Neural cell (in vitro differentiated cells): ENCODE data around the gene C9orf43.

Experiments used
- EP300 ChIP-seq: fragments of 450-650 bp; conservative IDR thresholded peaks from 2 replicates; pipeline ENCODE4 v1.6.1; 2014; ENCODE audit warnings: antibody characterized with exemption, mild to moderate bottlenecking, moderate library complexity; ENCODE audit not compliant: poor library complexity, severe bottlenecking
- EZH2 ChIP-seq: fragments of 200-600, 300-800 bp; shearing (Covaris generic), sonication (generic); IDR thresholded peaks from 2 replicates; pipeline ENCODE4 v1.6.1; 2014; ENCODE audit warnings: antibody characterized with exemption, low read length, borderline replicate concordance, mild to moderate bottlenecking; ENCODE audit not compliant: insufficient read depth, poor library complexity, severe bottlenecking
- MXI1 ChIP-seq: fragments of 450-650 bp; conservative IDR thresholded peaks from 2 replicates; pipeline ENCODE4 v1.6.1; 2014; ENCODE audit warnings: antibody characterized with exemption, mild to moderate bottlenecking; ENCODE audit not compliant: poor library complexity, severe bottlenecking
- POLR2AphosphoS5 ChIP-seq: IDR thresholded peaks from 2 replicates; pipeline ENCODE4 v1.6.1; 2012
- TAF1 ChIP-seq: IDR thresholded peaks from 2 replicates; pipeline ENCODE4 v1.6.1; 2012; ENCODE audit warnings: low read depth
- TF ChIP-seq, protein P1 (sequence below): fragments of 450-650 bp; IDR thresholded peaks from 2 replicates; pipeline ENCODE4 v1.5.1; 2014; ENCODE audit warnings: antibody characterized with exemption, mild to moderate bottlenecking, moderate library complexity; ENCODE audit not compliant: poor library complexity, severe bottlenecking

DNA sequence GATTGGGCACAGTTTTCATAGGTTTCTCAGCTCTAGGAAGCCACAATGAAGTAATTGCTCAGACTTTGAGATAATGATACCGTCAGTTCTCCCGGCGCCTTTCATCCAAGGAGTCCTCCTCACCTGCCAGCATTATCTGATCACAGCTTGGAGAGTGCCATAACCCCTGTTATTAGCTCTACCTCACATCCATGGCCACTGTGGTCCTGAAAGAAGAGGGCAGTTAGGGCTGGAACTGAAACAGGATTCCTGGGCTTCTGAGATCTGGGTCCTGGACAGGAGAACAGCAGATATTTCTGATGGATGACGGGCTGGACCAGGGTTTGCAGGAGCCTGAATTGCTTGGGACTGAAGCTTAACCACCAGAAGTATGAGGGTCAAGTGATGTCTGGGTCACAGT lies 66.5 kb downstream of the C9orf43 start:
- TF ChIP-seq POLR2AphosphoS5 (no peak), EP300 (no peak), EZH2 (no peak), TAF1 (no peak), MXI1 (no peak)
- TF ChIP-seq, protein P1, sequence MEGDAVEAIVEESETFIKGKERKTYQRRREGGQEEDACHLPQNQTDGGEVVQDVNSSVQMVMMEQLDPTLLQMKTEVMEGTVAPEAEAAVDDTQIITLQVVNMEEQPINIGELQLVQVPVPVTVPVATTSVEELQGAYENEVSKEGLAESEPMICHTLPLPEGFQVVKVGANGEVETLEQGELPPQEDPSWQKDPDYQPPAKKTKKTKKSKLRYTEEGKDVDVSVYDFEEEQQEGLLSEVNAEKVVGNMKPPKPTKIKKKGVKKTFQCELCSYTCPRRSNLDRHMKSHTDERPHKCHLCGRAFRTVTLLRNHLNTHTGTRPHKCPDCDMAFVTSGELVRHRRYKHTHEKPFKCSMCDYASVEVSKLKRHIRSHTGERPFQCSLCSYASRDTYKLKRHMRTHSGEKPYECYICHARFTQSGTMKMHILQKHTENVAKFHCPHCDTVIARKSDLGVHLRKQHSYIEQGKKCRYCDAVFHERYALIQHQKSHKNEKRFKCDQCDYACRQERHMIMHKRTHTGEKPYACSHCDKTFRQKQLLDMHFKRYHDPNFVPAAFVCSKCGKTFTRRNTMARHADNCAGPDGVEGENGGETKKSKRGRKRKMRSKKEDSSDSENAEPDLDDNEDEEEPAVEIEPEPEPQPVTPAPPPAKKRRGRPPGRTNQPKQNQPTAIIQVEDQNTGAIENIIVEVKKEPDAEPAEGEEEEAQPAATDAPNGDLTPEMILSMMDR, result no peak
